Activated effector memory CD4-positive, alpha-beta T cell treated with anti-CD3 and anti-CD28 coated beads, Interleukin-2, amount 50 U/mL, for 16 hours (primary cell): ENCODE results near the gene CDRT4.
"Not testable (repeated sequence)": the region's sequence is repeated elsewhere in the genome, so short reads cannot be mapped to it uniquely, and the experiment has no call there.

ENCODE experiments used
- DNase-seq: peaks from one replicate; pipeline ENCODE4 v3.0.0-alpha.2; 2020

The CDRT4 gene

DNA sequence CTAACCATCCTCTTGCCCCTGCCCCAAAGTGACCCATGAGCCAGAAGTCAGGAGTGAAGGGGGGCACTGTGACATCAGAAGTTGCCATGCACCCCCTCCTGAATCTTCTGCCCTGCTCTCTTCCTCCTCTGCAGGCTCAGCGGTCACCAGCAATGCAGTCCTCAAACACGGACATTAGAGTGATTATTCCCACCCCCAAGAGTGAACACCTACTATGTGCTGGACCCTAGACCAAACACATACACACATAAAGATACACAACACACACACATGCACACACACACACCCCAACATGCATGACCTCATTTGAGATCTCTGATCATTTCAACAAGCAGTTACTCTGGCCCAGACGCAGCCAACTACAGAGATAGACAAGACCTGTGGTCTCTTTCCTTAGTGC, at the start of gene CDRT4:
Gene CDRT4 (minus strand): TSS at position 30 of the 400 bp plus-strand sequence. CDS start 27,383 bp downstream, outside the sequence.
- DNase-seq, result no peak

DNA sequence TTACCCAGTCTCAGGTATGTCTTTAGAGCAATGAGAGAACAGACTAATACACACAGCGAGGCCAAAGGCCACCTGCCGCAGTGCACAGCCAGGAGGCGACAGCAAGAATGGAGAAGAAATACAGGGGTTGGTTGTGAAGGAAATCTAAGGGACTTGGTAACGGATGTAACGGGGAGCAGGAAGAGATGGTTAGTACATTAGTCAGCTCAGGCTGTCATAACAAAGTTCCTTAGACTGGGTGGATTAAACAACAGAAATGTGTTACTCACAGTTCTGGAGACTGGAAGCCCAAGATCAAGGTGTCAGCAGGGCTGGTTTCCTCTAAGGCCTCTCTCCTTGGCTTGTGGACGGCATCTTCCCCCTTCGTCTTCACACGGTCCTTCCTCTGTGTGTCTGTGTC, 48.7 kb upstream of the CDRT4 start:
- DNase-seq, result no peak

DNA sequence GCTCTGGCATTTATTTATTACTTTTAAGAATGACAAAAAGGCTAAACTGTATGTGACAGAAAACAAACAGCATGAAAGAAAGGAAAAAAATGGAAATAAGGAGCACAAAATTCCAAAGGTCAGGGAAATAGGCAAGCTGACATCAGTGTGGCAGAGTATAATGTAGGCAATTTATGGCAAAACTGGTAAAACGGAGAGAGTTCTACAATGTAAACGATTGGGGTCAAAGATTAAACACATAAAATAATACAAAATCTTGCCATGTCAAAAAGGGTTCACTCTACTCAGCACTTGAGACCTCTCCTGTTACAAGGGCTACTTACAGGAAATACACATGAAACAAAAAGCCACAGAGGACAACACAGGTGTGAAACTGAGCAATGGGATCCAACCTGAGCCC, 47.0 kb upstream of the CDRT4 start:
- DNase-seq, result no peak

DNA sequence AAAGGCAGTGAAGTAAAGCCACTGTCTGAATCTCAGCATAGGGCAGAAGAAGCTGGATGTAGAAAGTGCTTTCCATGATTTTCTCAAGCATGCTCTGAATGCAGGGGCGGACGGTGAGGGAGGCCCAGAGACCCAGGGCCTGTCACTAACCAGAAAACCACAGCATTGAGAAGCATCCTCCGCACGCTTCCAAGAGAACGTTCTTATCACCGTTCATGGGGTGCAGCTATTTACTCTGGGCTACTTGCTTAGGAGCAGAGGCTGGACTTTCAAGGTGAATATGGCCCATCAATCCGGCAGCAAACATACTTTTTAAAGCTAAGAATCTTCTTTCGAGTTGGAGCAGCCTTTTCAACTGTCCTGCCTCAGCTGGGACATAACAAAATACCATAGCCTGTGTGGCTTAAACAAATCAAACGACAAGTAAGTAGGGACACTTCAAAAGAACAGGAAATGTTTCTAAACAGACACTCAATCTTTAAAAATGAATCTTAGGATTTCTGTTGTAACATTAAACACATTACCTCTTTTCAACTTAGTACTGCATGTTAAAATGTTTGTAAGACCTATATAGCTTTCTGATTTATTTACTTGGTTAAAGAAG, 46.5 kb upstream of the CDRT4 start:
- DNase-seq, result no peak

GRCh38 chr17:15513058-15513791, 45.8 kb upstream of the CDRT4 start:
- no peak for DNase-seq

DNA sequence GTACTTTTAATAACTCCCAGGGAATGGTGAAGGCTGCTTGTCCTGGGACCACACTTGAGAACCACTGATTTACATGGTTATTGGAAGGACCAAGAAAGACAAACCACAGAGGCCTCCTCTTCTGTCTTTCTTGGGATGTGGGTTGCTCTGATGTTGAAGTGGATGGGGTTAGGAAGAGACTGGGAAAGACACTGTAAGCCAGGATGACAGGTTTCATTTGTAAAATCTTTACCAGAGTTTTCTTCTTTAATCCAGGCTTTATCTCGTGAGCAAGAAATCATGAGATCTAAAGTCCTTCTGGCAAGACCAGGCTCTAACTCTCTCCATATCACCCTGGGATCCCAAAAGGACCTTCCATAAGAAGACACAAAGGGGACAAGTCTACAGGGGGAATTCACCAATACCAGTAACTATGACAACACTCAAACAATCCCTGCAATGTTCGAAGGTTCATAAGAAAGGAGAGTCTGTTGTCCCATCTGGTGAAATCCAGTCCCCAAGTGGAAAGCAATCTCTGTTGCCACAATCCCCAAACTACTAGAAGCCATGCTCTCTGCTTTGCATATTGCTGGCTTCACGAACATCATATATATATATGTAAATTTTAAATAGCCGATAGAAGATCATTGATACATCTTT, 44.8 kb upstream of the CDRT4 start:
- DNase-seq, result no peak

GRCh38 chr17:15511142-15511541, 43.7 kb upstream of the CDRT4 start:
- DNase-seq, result no peak

DNA sequence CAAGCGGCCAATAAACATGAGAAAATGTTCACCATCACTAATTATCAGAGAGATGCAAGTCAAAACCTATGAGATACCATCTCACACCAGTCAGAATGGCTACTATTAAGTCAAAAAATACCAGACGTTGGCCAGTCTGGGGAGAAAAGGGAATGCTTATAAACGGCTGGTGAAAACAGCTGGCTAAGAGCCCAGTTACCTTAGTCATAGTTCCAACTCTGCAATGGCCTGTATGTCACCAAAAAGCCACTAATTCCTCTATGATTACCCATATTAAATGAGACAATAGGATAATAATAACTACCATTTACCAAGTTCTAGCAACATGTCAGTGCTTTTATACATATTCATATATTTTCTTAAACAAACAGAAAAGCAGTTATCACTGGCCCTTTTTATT, 42.9 kb upstream of the CDRT4 start:
- no peak for DNase-seq

- DNase-seq, result no peak
These were observed 41.7 kb upstream of the CDRT4 start for GRCh38 chr17:15509095-15509494.

DNA sequence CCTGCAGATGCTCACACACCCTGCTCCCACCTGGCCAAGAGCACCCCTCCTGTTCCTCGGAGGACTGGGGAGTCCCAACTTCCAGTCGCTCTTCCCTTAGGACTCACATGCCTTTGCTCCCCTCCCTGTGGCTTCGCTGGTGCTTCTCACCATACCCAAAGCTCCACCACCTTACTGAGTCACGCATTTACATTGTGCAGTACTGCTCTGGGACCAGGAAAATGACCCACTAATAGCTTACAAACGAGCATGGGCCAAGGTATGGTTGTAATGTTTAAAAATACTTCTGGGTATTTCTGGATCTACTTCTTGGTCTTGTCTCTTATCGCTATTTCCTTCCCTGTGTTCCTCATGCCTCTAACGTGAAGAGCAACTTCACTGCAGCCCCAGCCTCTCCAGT, 41.0 kb upstream of the CDRT4 start:
- DNase-seq, result no peak

- DNase-seq, result no peak
These were observed 40.5 kb upstream of the CDRT4 start for GRCh38 chr17:15507896-15508295.

DNA sequence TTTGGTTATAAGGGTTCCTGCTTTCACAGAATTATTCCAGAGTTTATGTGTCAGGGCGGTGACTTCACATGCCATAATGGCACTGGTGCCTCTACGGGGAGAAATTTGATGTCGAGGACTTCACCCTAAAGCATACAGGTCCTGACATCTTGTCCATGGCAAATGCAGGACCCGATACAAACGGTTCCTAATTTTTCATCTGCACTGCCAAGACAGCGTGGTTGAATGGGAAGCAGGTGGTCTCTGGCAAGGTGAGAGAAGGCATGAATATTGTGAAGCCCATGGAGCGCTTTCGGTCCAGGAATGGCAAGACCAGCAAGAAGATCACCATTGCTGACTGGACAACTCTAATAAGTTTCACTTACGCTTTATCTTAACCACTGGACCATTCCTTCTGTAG, 39.6 kb upstream of the CDRT4 start:
- no peak for DNase-seq

GRCh38 chr17:15505708-15506107, 38.3 kb upstream of the CDRT4 start:
- DNase-seq, result not testable (repeated sequence)

- no peak for DNase-seq
These were observed 36.3 kb upstream of the CDRT4 start for GRCh38 chr17:15503731-15504130.

- peak; percentile 87 for DNase-seq
These were observed 35.1 kb upstream of the CDRT4 start for GRCh38 chr17:15502369-15503112.

GRCh38 chr17:15501793-15502192, 34.4 kb upstream of the CDRT4 start:
- no peak for DNase-seq

GRCh38 chr17:15501282-15501681, 33.9 kb upstream of the CDRT4 start:
- DNase-seq, result no peak

GRCh38 chr17:15498107-15498506, 30.7 kb upstream of the CDRT4 start:
- no peak for DNase-seq

DNA sequence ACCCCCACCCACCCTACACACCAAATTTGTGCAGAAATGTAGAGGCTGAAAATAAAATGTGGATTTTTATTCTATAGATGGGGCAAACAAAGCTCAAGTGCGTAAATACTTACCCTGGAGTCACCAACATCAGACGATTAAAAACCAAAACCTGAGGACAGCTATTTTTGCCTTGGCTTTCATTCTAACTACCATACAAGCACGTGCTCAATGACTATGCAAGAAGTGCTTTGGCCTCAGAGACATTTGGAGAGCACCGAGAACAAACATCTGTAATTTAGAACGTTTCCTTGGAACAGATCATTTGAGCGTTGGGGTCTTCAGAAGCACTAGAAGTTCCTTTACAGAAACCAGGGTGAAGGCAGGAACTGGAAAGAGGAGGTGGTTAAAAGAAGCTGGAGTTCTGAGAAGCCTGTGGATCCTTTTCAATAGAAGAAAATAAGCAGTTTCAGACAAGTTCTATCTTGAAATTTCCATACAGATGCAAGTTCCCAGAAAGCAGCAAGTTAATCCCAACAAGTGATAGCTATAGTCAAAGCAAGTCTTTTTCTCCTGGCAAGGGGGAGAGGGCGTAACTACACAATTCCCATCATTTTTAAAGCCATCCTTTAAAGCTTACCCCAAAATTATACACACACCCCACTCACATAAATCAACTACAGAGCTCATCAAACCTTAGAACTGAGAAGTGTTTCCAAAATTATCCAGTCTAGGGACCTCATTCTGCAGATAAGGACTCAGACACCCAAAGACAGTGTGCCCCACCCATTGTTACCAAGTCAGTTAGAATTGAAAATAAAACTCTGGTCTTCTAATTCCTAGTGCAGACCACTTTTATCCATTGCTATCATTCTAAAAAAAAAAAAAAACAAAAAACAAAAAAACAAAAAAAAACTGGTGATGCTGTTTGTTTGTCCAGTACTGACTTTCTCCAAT, 29.6 kb upstream of the CDRT4 start:
- DNase-seq, result no peak

DNA sequence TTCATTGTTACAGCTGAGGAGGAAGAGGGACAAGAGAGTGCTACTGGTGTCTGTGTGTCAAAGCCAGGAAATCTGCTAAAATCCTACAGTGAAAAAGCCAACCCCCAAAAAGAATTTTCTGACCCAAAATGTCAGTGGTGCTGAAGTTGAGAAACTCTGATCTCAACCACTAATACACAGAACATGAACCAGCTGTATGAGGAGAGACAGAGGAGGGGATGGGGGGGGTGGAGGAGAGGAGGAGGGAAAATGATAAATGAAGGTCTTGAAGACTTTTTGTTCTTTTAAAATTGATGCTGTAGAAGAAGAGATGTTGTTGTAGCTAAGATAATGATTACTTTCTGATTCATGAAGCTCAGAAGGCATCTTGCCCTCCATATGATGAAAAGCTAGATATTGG, 27.4 kb upstream of the CDRT4 start:
- no peak for DNase-seq

DNA sequence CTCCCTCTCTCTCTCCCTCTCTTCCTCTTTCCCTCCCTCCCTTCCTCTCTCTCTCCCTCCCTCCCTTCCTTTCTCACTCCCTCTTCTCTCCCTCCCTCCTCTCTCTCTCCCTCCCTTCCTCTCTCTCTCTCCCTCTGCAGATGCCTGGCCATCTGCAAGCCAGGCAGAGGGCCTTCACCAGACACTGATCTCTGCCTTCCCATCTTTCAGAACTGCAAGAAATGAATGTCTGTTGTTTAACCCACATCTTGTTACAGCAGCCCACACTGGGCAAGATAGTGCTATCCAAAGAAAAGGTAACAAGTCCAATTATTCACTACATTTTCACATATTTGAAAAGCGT, 26.2 kb upstream of the CDRT4 start:
- DNase-seq, result no peak
